Measurements from ENCODE around the gene RAB4B. TPM values are rescaled to one million over a fixed set of nuclear protein-coding genes. Genes with fewer than 3 reads are reported as not detected.

Gene RAB4B
- total RNA-seq, 2 donors from 2014 or later, result 20.4 to 23.3 TPM

DNA sequence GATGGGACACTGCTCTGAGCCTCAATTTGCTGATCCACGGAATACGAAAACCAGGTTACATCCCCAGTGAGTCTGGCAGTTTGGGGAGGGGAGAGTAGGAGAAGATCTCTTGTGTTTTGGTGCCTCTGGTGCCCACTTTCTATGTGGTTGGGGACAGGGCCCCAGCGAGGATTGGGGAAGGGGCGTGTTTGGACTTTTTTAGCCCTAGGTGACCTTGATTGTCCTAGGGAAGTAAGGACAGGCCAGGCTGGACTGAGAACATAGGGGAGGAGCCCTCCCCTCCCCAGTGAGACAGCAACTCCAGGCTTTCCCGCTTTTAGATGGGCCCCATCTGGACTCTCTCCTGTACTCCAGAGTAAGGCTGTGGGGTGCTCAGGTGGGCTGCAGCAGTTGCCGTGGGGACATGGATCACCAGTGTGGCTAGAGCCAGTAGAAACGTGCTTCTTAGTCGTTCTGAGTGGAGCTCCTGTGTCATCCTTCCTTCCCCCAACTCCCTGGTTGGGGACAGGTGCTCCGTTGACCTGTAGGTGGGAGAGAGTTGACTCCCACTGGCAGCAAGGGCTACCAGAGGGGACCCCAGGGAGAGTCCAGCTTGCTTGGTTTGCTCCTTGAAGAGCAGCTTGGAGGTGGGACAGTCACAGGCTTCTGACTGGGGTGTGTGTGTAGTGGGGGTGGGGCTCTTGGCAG lies 25.3 kb downstream of the RAB4B start:
- WGBS, 2 donors, result 47 to 57% methylated on average over 4 to 9 of the region's 9 CpGs

DNA sequence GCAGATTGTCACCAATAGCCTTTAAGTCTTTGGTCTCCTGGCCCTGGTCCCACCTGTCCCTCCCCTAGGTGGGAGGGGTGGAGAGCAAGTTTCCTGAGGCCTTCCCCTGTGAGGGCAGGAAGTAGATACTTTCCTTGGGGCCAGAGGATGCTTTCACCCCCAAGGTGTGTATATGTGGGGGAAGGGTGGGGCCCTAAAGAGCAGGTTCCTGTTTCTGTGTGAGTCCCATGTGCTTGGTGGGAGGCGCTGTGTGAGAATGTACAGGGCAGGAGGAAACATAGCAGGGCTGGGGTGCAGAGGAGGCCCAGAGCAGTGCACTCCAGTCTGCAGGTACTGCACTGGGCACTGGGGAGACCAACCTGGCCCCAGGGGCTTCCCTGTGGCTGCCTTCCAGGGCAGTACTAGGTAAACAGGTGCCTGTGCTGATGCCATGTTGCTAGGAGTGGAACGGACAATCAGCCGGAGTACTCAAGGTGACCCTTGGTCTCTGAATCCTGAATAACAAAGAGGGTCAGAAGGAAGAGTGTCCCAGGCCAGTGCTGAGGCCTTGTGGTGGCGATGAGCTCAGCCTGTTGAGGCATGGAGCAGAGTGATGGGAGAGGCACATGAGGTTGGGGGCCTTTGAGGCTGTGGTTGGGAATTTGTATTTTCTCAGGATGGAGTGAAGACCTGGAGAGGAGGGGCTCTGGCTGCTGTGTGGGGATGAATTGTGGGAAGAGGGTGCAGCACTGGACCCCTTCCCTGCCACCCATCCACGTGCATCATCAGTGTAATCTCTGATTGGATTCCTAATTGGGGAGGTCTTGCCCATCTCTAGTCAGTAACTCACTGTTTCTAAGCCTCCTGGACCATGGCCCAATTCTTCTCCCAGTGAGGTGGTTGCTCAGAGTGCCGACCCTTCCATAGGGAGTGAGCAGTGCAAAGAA lies 26.1 kb downstream of the RAB4B start:
- peak overlapping the region; percentile 58 to 69 (median 68) for H3K27ac ChIP-seq
- H3K4me3 ChIP-seq, result no peak overlapping the region
- TF ChIP-seq, protein P1, sequence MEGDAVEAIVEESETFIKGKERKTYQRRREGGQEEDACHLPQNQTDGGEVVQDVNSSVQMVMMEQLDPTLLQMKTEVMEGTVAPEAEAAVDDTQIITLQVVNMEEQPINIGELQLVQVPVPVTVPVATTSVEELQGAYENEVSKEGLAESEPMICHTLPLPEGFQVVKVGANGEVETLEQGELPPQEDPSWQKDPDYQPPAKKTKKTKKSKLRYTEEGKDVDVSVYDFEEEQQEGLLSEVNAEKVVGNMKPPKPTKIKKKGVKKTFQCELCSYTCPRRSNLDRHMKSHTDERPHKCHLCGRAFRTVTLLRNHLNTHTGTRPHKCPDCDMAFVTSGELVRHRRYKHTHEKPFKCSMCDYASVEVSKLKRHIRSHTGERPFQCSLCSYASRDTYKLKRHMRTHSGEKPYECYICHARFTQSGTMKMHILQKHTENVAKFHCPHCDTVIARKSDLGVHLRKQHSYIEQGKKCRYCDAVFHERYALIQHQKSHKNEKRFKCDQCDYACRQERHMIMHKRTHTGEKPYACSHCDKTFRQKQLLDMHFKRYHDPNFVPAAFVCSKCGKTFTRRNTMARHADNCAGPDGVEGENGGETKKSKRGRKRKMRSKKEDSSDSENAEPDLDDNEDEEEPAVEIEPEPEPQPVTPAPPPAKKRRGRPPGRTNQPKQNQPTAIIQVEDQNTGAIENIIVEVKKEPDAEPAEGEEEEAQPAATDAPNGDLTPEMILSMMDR (IDR thresholded peaks at IDR 0.05), result no peak
- TF ChIP-seq POLR2A (IDR thresholded peaks at IDR 0.05), result no peak
- DNase-seq (peak; percentile 70 to 90 (median 82)), ATAC-seq (no peak)
- no peaks in the 10 kb centered on the region for H3K9me3 ChIP-seq
- H3K27me3 ChIP-seq, result no peaks in the 10 kb centered on the region
- 52% methylated on average over 6 of the region's 6 CpGs for WGBS, 2 donors
- peaks cover 74% of the 10 kb centered on the region for H3K4me1 ChIP-seq
- intact Hi-C loops (cut with DNase I), result no loop called here
- no peaks in the 10 kb centered on the region for H3K36me3 ChIP-seq (replicated peaks in 1 of 2; ENCODE audit: insufficient read depth in 1 of 2, low read depth in 2 of 2)

More for the DNA sequence above, 25.3 kb downstream of the RAB4B start:
- ATAC-seq (no peak), DNase-seq (no peak)
- TF ChIP-seq, protein P1 (IDR thresholded peaks at IDR 0.05), result no peak
- no peak for TF ChIP-seq POLR2A (IDR thresholded peaks at IDR 0.05)
- Histone ChIP-seq H3K27me3 (no peaks in the 10 kb centered on the region), H3K4me3 (no peak overlapping the region), H3K27ac (peak overlapping the region; percentile 61 to 69 (median 68)), H3K4me1 (peaks cover 74% of the 10 kb centered on the region), H3K36me3 (replicated peaks in 1 of 2; ENCODE audit: insufficient read depth in 1 of 2, low read depth in 2 of 2) (no peaks in the 10 kb centered on the region), H3K9me3 (no peaks in the 10 kb centered on the region)
- intact Hi-C loops (cut with DNase I), result no loop called here

DNA sequence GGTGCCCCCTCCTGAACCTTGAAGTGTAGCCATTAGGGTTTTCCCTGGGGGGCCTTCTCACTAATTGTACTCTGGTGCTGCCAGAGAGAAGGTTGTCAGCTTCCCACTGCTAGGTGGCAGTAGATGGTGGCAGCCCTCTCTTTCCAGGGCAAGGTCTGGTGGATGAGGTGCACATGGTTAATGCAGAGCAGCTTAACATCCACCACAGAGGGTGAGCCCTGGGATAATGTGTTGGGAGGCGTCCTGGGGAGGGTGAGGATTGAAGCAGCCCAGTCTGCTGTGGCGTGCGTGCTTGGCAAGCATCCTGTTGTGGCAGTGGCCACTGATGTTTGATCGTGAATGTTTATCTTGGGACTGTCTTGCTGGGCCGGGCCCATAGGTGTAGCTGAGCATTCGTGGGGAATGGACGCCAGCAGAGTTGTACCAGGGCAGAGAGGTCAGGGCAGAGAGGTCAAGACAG lies 26.8 kb downstream of the RAB4B start:
- ATAC-seq (no peak), DNase-seq (peak in 1 of 4 donors; percentile 46)
- intact Hi-C loops (cut with DNase I), result no loop called here
- no peaks in the 10 kb centered on the region for H3K36me3 ChIP-seq (replicated peaks in 1 of 2; ENCODE audit: insufficient read depth in 1 of 2, low read depth in 2 of 2)
- H3K27ac ChIP-seq, result peak overlapping the region; percentile 30 to 69 (median 50)
- H3K27me3 ChIP-seq, result no peaks in the 10 kb centered on the region
- no peaks in the 10 kb centered on the region for H3K9me3 ChIP-seq
- 7 to 20% methylated on average over 4 to 7 of the region's 7 CpGs for WGBS, 2 donors
- H3K4me3 ChIP-seq, result no peak overlapping the region
- peaks cover 81% of the 10 kb centered on the region for H3K4me1 ChIP-seq
- TF ChIP-seq, protein P1 (IDR thresholded peaks at IDR 0.05), result peak in 3 of 7 experiments; percentile 10 to 33 (median 16)
- TF ChIP-seq POLR2A (IDR thresholded peaks at IDR 0.05), result no peak

DNA sequence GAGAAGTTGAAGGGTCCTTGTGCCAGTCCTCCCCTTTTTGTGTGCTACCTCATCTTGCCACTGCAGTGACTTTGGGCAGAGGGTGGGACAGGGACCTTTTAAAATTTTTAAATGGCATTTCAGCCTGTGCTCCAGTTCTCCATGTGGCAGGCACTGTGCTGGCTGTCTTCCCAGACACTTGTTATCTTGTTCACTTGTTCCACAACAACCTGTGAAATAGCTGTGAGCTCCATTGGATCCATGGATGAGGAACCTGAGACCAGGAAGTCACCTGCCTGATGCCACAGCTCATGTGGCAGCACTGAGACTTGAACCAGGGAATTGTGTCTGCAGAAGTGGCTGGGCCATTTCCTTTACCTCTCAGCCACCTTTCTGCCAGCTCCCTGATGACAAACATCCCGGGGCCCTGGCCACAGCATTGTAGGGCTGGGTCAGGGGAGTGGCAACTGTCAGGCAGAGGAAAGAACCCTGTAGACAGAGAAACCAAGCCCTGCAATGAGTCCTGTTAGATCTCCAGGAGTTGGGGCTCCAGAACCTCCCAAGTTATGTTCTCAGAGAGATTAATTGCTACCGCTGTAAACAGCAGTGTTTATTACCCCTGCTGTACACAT lies 27.3 kb downstream of the RAB4B start:
- no peak for TF ChIP-seq POLR2A (IDR thresholded peaks at IDR 0.05)
- TF ChIP-seq, protein P1 (IDR thresholded peaks at IDR 0.05), result no peak
- ATAC-seq (peak; percentile 28), DNase-seq (peak; percentile 63 to 83 (median 76))
- H3K9me3 ChIP-seq, result no peaks in the 10 kb centered on the region
- intact Hi-C loops (cut with DNase I), result no loop called here
- peaks cover 81% of the 10 kb centered on the region for H3K4me1 ChIP-seq
- no peak overlapping the region for H3K4me3 ChIP-seq
- 20 to 55% methylated on average over 1 to 2 of the region's 2 CpGs for WGBS, 2 donors
- H3K27ac ChIP-seq, result peak overlapping the region; percentile 30 to 69 (median 50)
- no peaks in the 10 kb centered on the region for H3K36me3 ChIP-seq (replicated peaks in 1 of 2; ENCODE audit: insufficient read depth in 1 of 2, low read depth in 2 of 2)
- no peaks in the 10 kb centered on the region for H3K27me3 ChIP-seq

Data from body of pancreas (tissue), 4 donors.